ENCODE results near the gene ATR. TPM values are rescaled to one million over a fixed set of nuclear protein-coding genes. Genes with fewer than 3 reads are reported as not detected.
"Not testable (repeated sequence)": the region's sequence is repeated elsewhere in the genome, so short reads cannot be mapped to it uniquely, and the experiment has no call there.

The ATR gene
- 36.6 and 37.9 TPM in 2 replicates for total RNA-seq

GRCh38 chr3:142578329-142579223, at the start of gene ATR:
Gene ATR, minus strand, starts transcription at chr3:142578733. Its CDS starts 29 bp downstream, at chr3:142578704.
- intact Hi-C loops (cut with micrococcal nuclease): loop anchor here (1.0 to 5.0 kb wide), 17 partner anchors 18 to 1637 kb away; partner anchors contain the start of genes ATP1B3, DIPK2A, GK5 and PLS1

DNA sequence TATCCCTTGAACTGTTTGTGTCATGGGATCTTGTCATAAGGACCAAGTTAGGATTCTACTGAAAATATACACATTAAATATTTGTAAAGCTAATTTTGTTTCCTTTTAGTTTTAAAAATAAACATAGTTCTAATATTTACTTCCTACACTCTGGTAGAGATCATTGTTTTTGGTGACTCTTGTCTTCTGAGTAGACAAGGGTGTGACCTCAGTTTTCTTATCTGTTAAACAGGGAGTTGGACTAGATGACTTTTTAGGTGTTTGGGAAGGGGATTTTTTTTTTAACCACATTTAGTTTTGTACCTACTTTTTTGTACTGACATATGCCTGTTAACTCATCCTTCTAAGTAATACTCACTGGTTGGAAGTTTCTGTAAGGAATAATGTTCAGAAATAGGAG, 48.4 kb upstream of the ATR start:
- intact Hi-C loops (cut with micrococcal nuclease): no loop called here

DNA sequence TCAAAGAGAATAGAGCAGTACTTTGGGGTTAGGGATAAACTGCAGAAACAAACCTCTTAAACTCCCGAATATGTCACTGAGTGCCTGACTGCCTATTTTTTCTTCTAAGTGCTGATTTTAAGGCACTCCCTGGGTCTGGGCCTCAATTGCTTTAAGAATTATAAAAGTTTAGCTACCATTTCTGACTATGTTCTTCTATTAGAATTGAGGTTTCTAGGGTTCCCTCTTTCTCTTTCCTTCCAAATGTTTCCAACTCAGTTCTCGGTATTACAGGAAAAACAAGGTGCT, 46.6 kb upstream of the ATR start:
- intact Hi-C loops (cut with micrococcal nuclease): no loop called here

GRCh38 chr3:142624341-142625152, 46.0 kb upstream of the ATR start:
- intact Hi-C loops (cut with micrococcal nuclease): no loop called here

DNA sequence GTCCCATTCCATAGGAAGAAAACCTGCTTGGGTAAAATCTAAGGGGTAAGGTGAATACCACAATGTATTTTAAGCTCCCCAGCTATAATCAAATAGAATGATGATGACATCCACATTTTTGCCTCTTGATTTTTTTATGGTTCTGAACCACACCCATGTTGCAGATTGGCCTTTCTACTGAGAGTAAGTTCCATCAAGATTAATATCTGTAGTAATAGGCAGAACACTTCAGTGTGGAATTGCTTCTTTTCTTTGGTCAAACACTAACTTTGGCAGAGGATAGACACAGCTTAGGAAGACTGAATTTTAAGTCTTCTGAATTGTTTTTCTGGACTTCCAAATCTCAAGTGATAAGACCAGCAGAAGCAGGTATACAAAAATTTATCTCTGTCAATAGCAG, 44.7 kb upstream of the ATR start:
- intact Hi-C loops (cut with micrococcal nuclease): no loop called here

GRCh38 chr3:142622405-142622804, 43.9 kb upstream of the ATR start:
- intact Hi-C loops (cut with micrococcal nuclease): no loop called here

DNA sequence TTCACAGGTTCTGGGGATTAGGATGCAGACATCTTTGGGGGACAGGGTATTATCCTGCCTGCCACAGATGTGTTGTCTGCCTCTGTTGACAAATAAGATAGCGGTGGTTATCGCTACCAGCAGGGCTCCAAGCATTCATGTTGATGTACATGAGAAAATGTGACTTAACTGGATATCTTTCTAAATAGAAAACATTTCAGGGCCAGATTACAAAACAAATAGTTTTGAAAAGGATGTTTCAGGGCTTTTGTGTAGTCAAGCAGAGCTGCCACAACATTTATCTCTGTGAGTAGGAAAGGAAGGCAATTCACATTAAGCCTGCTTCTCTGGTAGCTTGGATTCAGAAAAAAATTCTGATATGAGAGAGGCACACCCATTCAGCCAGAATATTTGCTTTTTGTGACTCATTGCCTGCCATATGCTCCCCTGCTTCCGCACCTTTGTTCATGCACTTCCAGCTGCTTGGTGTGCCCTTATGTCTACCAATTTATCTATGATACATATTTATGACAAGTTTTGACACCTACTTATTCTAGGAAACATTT, 40.5 kb upstream of the ATR start:
- intact Hi-C loops (cut with micrococcal nuclease): no loop called here

DNA sequence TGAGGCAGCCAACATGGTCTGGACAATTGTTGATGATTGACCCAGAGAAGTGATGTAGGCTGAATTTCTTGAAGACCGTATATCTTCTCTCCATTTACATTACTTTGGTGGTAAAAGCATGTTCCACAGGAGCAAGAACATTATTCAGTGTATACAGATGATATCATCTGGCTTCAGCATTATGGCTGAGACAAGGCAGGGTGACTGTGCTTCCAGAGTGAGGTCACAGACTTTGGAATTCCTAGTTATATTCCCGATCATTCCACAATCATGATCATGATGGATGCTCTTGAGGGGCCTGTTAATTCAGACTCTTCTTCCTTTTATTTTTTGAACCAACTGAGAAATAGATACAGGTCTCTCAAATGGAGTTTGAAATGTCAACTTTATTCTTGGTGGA, 36.6 kb upstream of the ATR start:
- intact Hi-C loops (cut with micrococcal nuclease): no loop called here

- intact Hi-C loops (cut with micrococcal nuclease): no loop called here
These were observed 35.6 kb upstream of the ATR start for GRCh38 chr3:142614059-142614626.

- intact Hi-C loops (cut with micrococcal nuclease): no loop called here
These were observed 35.0 kb upstream of the ATR start for GRCh38 chr3:142613491-142613890.

DNA sequence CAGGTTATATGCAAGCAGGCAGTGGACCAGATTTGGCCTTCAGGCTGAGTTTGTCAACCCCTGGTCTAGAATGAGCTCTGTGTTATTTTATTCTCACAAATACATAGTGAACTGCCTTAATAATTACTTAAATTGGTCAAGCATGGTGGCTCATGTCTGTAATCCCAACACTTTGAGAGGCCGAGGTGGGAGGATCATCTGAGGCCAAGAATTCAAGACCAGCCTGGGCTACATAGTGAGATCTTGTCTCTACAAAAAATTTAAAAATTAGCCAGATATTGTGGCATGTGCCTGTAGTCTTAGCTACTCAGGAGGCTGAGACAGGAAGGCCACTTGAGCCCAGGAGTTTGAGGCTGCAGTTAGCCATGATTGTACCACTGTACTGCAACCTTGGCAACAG, 32.7 kb upstream of the ATR start:
- intact Hi-C loops (cut with micrococcal nuclease): no loop called here

GRCh38 chr3:142609136-142609535, 30.6 kb upstream of the ATR start:
- intact Hi-C loops (cut with micrococcal nuclease): no loop called here

GRCh38 chr3:142608631-142609030, 30.1 kb upstream of the ATR start:
- intact Hi-C loops (cut with micrococcal nuclease): no loop called here

DNA sequence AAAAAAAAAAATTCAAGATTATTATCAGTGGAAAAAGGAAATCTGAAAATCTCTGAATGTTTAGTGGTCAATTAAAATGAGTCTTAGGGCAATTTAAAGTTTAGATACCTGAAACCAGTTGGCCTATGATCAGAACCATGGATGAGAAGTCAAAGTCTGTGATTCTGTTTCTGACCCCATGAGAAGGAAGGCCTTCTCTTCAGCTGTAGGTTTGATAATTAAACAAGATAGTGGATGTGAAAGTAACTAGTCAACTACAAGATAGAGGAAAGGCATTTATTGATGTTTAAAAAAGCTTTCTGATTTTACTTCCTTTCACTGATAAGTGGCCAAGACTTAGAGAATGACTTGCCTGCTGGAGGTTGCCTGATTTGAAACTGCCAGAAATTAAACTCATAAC, 26.4 kb upstream of the ATR start:
- intact Hi-C loops (cut with micrococcal nuclease): no loop called here

GRCh38 chr3:142603386-142603705, 24.8 kb upstream of the ATR start:
- intact Hi-C loops (cut with micrococcal nuclease): not testable (repeated sequence)

- intact Hi-C loops (cut with micrococcal nuclease): no loop called here
These were observed 24.3 kb upstream of the ATR start for GRCh38 chr3:142602619-142603385.

DNA sequence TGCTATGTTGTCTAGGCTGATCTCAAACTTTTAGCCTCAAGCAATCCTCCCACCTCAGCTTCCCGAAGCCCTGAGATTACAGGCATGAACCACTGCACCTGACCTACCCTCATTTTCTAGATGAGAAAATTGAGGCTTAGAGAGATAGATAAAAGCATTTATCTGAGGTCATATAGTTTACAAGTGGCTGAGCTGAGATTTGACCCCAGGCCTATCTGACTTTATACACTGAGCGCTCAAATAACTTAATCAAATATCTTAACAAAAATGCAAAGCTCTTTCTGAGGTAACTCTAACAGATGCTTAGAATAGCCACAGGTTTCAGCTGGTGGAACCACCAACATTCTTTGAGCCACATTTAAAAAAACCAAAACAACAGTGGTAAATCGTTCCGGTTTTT, 23.2 kb upstream of the ATR start:
- intact Hi-C loops (cut with micrococcal nuclease): no loop called here

DNA sequence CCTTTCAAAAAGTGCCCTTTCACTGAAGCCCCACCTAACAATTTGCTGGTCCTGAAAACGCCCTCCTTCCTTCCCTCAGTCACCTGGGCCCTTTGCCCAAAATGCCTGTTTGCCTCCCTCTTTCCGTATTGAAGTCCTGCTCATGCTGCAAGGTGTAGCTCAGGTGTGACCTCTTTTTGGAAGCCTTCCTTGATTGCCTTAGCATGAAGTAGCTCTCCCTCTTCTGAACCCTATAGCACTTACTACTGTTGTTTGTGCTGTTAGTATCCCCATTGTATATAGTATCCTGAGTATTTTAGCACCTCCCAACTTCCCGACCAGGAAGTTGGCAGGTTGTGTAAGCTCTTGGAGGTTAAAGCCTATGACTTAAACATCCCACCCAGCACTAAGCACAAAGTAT, 19.4 kb upstream of the ATR start:
- intact Hi-C loops (cut with micrococcal nuclease): loop anchor here (2.0 to 5.0 kb wide), 2 partner anchors 861 to 1373 kb away; partner anchors contain the start of genes DIPK2A and RNF7

- intact Hi-C loops (cut with micrococcal nuclease): loop anchor here (1.0 to 5.0 kb wide), 8 partner anchors 18 to 1374 kb away; partner anchors contain the start of genes ATR, DIPK2A, RNF7 and TFDP2
These were observed 18.2 kb upstream of the ATR start for GRCh38 chr3:142596726-142597088.

GRCh38 chr3:142595951-142596725, 17.6 kb upstream of the ATR start, which contains the start of gene PLS1:
Gene PLS1, plus strand, starts transcription at chr3:142596393. Its CDS starts 67,845 bp downstream, at chr3:142664238.
- intact Hi-C loops (cut with micrococcal nuclease): loop anchor here (1.0 to 5.0 kb wide), 8 partner anchors 18 to 1375 kb away; partner anchors contain the start of genes ATR, DIPK2A, RNF7 and TFDP2
